ENCODE results near the gene ZNF333. TPM values are rescaled to one million over a fixed set of nuclear protein-coding genes. Genes with fewer than 3 reads are reported as not detected.

ZNF333 gene
- 10 to 100 TPM; 12.5 to 14.9 TPM for total RNA-seq

GRCh38 chr19:14689598-14690503 is at the start of gene ZNF333:
Gene ZNF333, plus strand, starts transcription at chr19:14690048. Its CDS starts 3,444 bp downstream, at chr19:14693492.
- ChIA-PET CTCF (interaction anchor here (0.6 to 10.8 kb wide), 5 partner anchors 10 to 553 kb away, joined by 3 to 100 read pairs (median 4); partner anchors contain the start of gene NDUFB7), POLR2A (interaction anchor here (1.1 kb wide), 1 partner anchor 171 kb away, joined by 4 read pairs; no protein-coding TSS in a partner anchor)
- Mint-ChIP-seq H3K4me1 (peaks cover 21% of the 10 kb centered on the region), H3K9me3 (no peaks in the 10 kb centered on the region), H3K27ac (peak within 1 kb of the TSS; percentile 100), H3K36me3 (ENCODE audit: low read depth) (no peaks in the 10 kb centered on the region), H3K4me3 (peak within 1 kb of the TSS; percentile 94), H3K27me3 (no peaks in the 10 kb centered on the region)
- peak; percentile 99 for DNase-seq

GRCh38 chr19:14648506-14648905 is 41.3 kb upstream of the ZNF333 start:
- peaks cover 4% of the 10 kb centered on the region for H3K27me3 Mint-ChIP-seq
- no peaks in the 10 kb centered on the region for H3K4me1 Mint-ChIP-seq
- H3K4me3 Mint-ChIP-seq, result no peak overlapping the region
- CTCF ChIA-PET, result no interaction called here
- POLR2A ChIA-PET, result no interaction called here
- H3K36me3 Mint-ChIP-seq (ENCODE audit: low read depth), result no peaks in the 10 kb centered on the region
- DNase-seq, result no peak
- H3K9me3 Mint-ChIP-seq, result no peaks in the 10 kb centered on the region
- no peak overlapping the region for H3K27ac Mint-ChIP-seq

GRCh38 chr19:14649020-14649419 is 40.8 kb upstream of the ZNF333 start:
- Mint-ChIP-seq H3K4me1 (no peaks in the 10 kb centered on the region), H3K9me3 (no peaks in the 10 kb centered on the region), H3K27ac (no peak overlapping the region), H3K4me3 (no peak overlapping the region), H3K36me3 (ENCODE audit: low read depth) (no peaks in the 10 kb centered on the region), H3K27me3 (peaks cover 4% of the 10 kb centered on the region)
- POLR2A ChIA-PET, result no interaction called here
- no peak for DNase-seq
- CTCF ChIA-PET, result no interaction called here

- Mint-ChIP-seq H3K36me3 (ENCODE audit: low read depth) (no peaks in the 10 kb centered on the region), H3K4me1 (no peaks in the 10 kb centered on the region), H3K4me3 (no peak overlapping the region), H3K27me3 (peaks cover 4% of the 10 kb centered on the region), H3K9me3 (no peaks in the 10 kb centered on the region), H3K27ac (no peak overlapping the region)
- POLR2A ChIA-PET, result no interaction called here
- CTCF ChIA-PET, result no interaction called here
- no peak for DNase-seq
Observed at GRCh38 chr19:14650161-14650560, 39.7 kb upstream of the ZNF333 start.

GRCh38 chr19:14654786-14655560 is 34.9 kb upstream of the ZNF333 start:
- Mint-ChIP-seq H3K27ac (no peak overlapping the region), H3K36me3 (ENCODE audit: low read depth) (no peaks in the 10 kb centered on the region)
- CTCF ChIA-PET, result interaction anchor here (0.6 kb wide), 1 partner anchor 114 kb away, joined by 3 read pairs; no protein-coding TSS in a partner anchor

GRCh38 chr19:14655726-14656125 is 34.1 kb upstream of the ZNF333 start:
- no peak overlapping the region for H3K27ac Mint-ChIP-seq
- POLR2A ChIA-PET, result no interaction called here

More at GRCh38 chr19:14654786-14655560, 34.9 kb upstream of the ZNF333 start:
- Mint-ChIP-seq H3K4me1 (no peaks in the 10 kb centered on the region), H3K9me3 (no peaks in the 10 kb centered on the region), H3K4me3 (no peak overlapping the region), H3K27me3 (no peaks in the 10 kb centered on the region)
- DNase-seq, result no peak
- POLR2A ChIA-PET, result no interaction called here

GRCh38 chr19:14659874-14660489 is 29.9 kb upstream of the ZNF333 start:
- DNase-seq, result no peak
- peaks cover 3% of the 10 kb centered on the region for H3K4me1 Mint-ChIP-seq
- H3K4me3 Mint-ChIP-seq, result no peak overlapping the region
- peaks cover 3% of the 10 kb centered on the region for H3K27me3 Mint-ChIP-seq
- ChIA-PET POLR2A (no interaction called here), CTCF (no interaction called here)
- no peaks in the 10 kb centered on the region for H3K36me3 Mint-ChIP-seq (ENCODE audit: low read depth)
- H3K27ac Mint-ChIP-seq, result no peak overlapping the region
- no peaks in the 10 kb centered on the region for H3K9me3 Mint-ChIP-seq

More at GRCh38 chr19:14655726-14656125, 34.1 kb upstream of the ZNF333 start:
- Mint-ChIP-seq H3K27me3 (no peaks in the 10 kb centered on the region), H3K4me3 (no peak overlapping the region), H3K4me1 (no peaks in the 10 kb centered on the region), H3K9me3 (no peaks in the 10 kb centered on the region), H3K36me3 (ENCODE audit: low read depth) (no peaks in the 10 kb centered on the region)
- CTCF ChIA-PET, result interaction anchor here (0.6 to 0.7 kb wide), 2 partner anchors 1583 to 1594 kb away, joined by 3 to 6 read pairs; no protein-coding TSS in a partner anchor
- no peak for DNase-seq

GRCh38 chr19:14661372-14661924 is 28.4 kb upstream of the ZNF333 start:
- Mint-ChIP-seq H3K9me3 (no peaks in the 10 kb centered on the region), H3K27ac (no peak overlapping the region), H3K4me1 (peaks cover 3% of the 10 kb centered on the region), H3K27me3 (peaks cover 3% of the 10 kb centered on the region), H3K4me3 (no peak overlapping the region), H3K36me3 (ENCODE audit: low read depth) (no peaks in the 10 kb centered on the region)
- CTCF ChIA-PET, result no interaction called here
- POLR2A ChIA-PET, result no interaction called here
- no peak for DNase-seq

- H3K9me3 Mint-ChIP-seq, result peaks cover 10% of the 10 kb centered on the region
- CTCF ChIA-PET, result no interaction called here
- POLR2A ChIA-PET, result no interaction called here
- peaks cover 8% of the 10 kb centered on the region for H3K4me1 Mint-ChIP-seq
- peaks cover 30% of the 10 kb centered on the region for H3K27me3 Mint-ChIP-seq
- H3K4me3 Mint-ChIP-seq, result no peak overlapping the region
- no peak overlapping the region for H3K27ac Mint-ChIP-seq
- H3K36me3 Mint-ChIP-seq (ENCODE audit: low read depth), result no peaks in the 10 kb centered on the region
- DNase-seq, result no peak
Observed at GRCh38 chr19:14669940-14670339, 19.9 kb upstream of the ZNF333 start.

- Mint-ChIP-seq H3K27me3 (peaks cover 32% of the 10 kb centered on the region), H3K4me1 (peaks cover 8% of the 10 kb centered on the region), H3K36me3 (ENCODE audit: low read depth) (no peaks in the 10 kb centered on the region), H3K4me3 (no peak overlapping the region), H3K27ac (no peak overlapping the region), H3K9me3 (peaks cover 10% of the 10 kb centered on the region)
- CTCF ChIA-PET, result interaction anchor here (0.6 kb wide), 1 partner anchor 1448 kb away, joined by 3 read pairs; no protein-coding TSS in a partner anchor
- no peak for DNase-seq
- POLR2A ChIA-PET, result no interaction called here
Observed at GRCh38 chr19:14670408-14670807, 19.4 kb upstream of the ZNF333 start.

- Mint-ChIP-seq H3K9me3 (peaks cover 10% of the 10 kb centered on the region), H3K4me1 (peaks cover 8% of the 10 kb centered on the region), H3K36me3 (ENCODE audit: low read depth) (no peaks in the 10 kb centered on the region), H3K27me3 (peaks cover 32% of the 10 kb centered on the region), H3K27ac (peak overlapping the region; percentile 16), H3K4me3 (no peak overlapping the region)
- no peak for DNase-seq
- ChIA-PET CTCF (no interaction called here), POLR2A (no interaction called here)
Observed at GRCh38 chr19:14672188-14672872, 17.5 kb upstream of the ZNF333 start.

- peaks cover 10% of the 10 kb centered on the region for H3K9me3 Mint-ChIP-seq
- CTCF ChIA-PET, result interaction anchor here (0.5 kb wide), 1 partner anchor 131 kb away, joined by 3 read pairs; no protein-coding TSS in a partner anchor
- H3K4me3 Mint-ChIP-seq, result no peak overlapping the region
- no peaks in the 10 kb centered on the region for H3K36me3 Mint-ChIP-seq (ENCODE audit: low read depth)
- POLR2A ChIA-PET, result no interaction called here
- H3K27me3 Mint-ChIP-seq, result peaks cover 32% of the 10 kb centered on the region
- no peak for DNase-seq
- no peak overlapping the region for H3K27ac Mint-ChIP-seq
- peaks cover 3% of the 10 kb centered on the region for H3K4me1 Mint-ChIP-seq
Observed at GRCh38 chr19:14673088-14673487, 16.8 kb upstream of the ZNF333 start.
